ENCODE measurements around the gene BRMS1L.

Gene BRMS1L

GRCh38 chr14:35858521-35859209 lies 32.5 kb downstream of the BRMS1L start:
- H3K36me3 ChIP-seq (ENCODE audit: insufficient read depth, low read length), result peaks cover 31% of the 10 kb centered on the region
- H4K20me1 ChIP-seq (ENCODE audit: insufficient read depth, low read length), result no peaks in the 10 kb centered on the region
- H3K4me3 ChIP-seq (ENCODE audit: low read depth in 1 of 2, low read length in 2 of 2), result no peak overlapping the region
- no peak overlapping the region for H2AFZ ChIP-seq (ENCODE audit: low read depth, low read length)
- H3K4me2 ChIP-seq (ENCODE audit: insufficient read depth, low read length), result no peak overlapping the region
- 0 out of 2 replicates have a peak, but pooled peaks cover 2% of the 10 kb centered on the region for H3K79me2 ChIP-seq (ENCODE audit: insufficient read depth, low read length)
- no peaks in the 10 kb centered on the region for H3K27me3 ChIP-seq (ENCODE audit: insufficient read depth, low read length, poor library complexity)
- ATAC-seq (ENCODE audit: insufficient read depth, low read depth) (no peak), DNase-seq (no peak)
- no peaks in the 10 kb centered on the region for H3K9me3 ChIP-seq (ENCODE audit: insufficient read depth, low read length, severe bottlenecking)
- H3K9ac ChIP-seq (ENCODE audit: low read depth, low read length), result no peak overlapping the region
- H3K27ac ChIP-seq (ENCODE audit: low read length), result no peak overlapping the region
- no peaks in the 10 kb centered on the region for H3K4me1 ChIP-seq (ENCODE audit: insufficient read depth, low read length)
- TF ChIP-seq, protein P1, sequence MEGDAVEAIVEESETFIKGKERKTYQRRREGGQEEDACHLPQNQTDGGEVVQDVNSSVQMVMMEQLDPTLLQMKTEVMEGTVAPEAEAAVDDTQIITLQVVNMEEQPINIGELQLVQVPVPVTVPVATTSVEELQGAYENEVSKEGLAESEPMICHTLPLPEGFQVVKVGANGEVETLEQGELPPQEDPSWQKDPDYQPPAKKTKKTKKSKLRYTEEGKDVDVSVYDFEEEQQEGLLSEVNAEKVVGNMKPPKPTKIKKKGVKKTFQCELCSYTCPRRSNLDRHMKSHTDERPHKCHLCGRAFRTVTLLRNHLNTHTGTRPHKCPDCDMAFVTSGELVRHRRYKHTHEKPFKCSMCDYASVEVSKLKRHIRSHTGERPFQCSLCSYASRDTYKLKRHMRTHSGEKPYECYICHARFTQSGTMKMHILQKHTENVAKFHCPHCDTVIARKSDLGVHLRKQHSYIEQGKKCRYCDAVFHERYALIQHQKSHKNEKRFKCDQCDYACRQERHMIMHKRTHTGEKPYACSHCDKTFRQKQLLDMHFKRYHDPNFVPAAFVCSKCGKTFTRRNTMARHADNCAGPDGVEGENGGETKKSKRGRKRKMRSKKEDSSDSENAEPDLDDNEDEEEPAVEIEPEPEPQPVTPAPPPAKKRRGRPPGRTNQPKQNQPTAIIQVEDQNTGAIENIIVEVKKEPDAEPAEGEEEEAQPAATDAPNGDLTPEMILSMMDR (IDR thresholded peaks at IDR 0.05; ENCODE audit: borderline replicate concordance, extremely low read depth, low read length, poor library complexity, severe bottlenecking), result no peak
- no peak for TF ChIP-seq EZH2 (IDR thresholded peaks at IDR 0.05; ENCODE audit: borderline replicate concordance, low read depth, low read length, severe bottlenecking)

DNA sequence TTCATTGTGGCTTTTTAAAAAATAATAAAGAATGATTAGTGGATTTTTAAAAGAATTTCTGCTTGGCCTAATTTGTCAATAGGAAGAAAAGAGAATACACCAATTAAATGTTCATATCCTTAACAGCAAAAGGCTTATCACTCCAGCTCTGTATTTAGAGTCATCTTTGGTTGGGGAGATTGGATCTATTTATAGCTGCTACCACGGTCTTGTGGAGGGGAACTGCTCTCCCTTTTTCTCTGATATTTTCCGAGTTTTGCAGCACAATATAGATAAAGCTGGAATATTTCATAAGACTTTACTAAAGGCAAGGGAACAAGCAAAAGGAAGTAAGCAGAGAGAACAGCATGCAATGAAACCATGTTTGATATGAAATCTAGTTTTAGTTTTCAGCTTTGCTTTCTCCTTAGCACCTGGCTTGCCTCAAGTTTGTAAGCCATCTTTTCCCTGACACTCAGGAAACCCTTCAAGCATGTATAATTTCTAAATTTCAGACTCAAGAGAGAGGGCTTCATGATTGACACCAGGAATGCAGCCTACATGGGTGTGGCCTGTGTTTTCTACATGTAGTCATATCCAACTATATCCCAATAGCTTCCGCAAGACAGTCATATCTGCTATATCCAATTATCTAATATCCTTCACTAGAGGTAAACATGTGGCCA lies 35.2 kb downstream of the BRMS1L start:
- peaks cover 51% of the 10 kb centered on the region for H3K36me3 ChIP-seq (ENCODE audit: insufficient read depth, low read length)
- H3K4me2 ChIP-seq (ENCODE audit: insufficient read depth, low read length), result no peak overlapping the region
- ATAC-seq (ENCODE audit: insufficient read depth, low read depth), result no peak
- no peak overlapping the region for H2AFZ ChIP-seq (ENCODE audit: low read depth, low read length)
- H3K27me3 ChIP-seq (ENCODE audit: insufficient read depth, low read length, poor library complexity), result no peaks in the 10 kb centered on the region
- no peak overlapping the region for H3K9ac ChIP-seq (ENCODE audit: low read depth, low read length)
- DNase-seq, result no peak
- 0 out of 2 replicates have a peak, but pooled peaks cover 2% of the 10 kb centered on the region for H3K79me2 ChIP-seq (ENCODE audit: insufficient read depth, low read length)
- H3K4me3 ChIP-seq (ENCODE audit: low read depth in 1 of 2, low read length in 2 of 2), result no peak overlapping the region
- H3K4me1 ChIP-seq (ENCODE audit: insufficient read depth, low read length), result no peaks in the 10 kb centered on the region
- no peaks in the 10 kb centered on the region for H4K20me1 ChIP-seq (ENCODE audit: insufficient read depth, low read length)
- no peak overlapping the region for H3K27ac ChIP-seq (ENCODE audit: low read length)
- TF ChIP-seq EZH2 (IDR thresholded peaks at IDR 0.05; ENCODE audit: borderline replicate concordance, low read depth, low read length, severe bottlenecking), result no peak
- TF ChIP-seq, protein P1 (IDR thresholded peaks at IDR 0.05; ENCODE audit: borderline replicate concordance, extremely low read depth, low read length, poor library complexity, severe bottlenecking), result no peak
- H3K9me3 ChIP-seq (ENCODE audit: insufficient read depth, low read length, severe bottlenecking), result no peaks in the 10 kb centered on the region

GRCh38 chr14:35865611-35866324 lies 39.6 kb downstream of the BRMS1L start:
- H3K4me1 ChIP-seq (ENCODE audit: insufficient read depth, low read length), result no peaks in the 10 kb centered on the region
- no peaks in the 10 kb centered on the region for H3K27me3 ChIP-seq (ENCODE audit: insufficient read depth, low read length, poor library complexity)
- H4K20me1 ChIP-seq (ENCODE audit: insufficient read depth, low read length), result no peaks in the 10 kb centered on the region
- H3K4me2 ChIP-seq (ENCODE audit: insufficient read depth, low read length), result no peak overlapping the region
- no peak overlapping the region for H2AFZ ChIP-seq (ENCODE audit: low read depth, low read length)
- H3K4me3 ChIP-seq (ENCODE audit: low read depth in 1 of 2, low read length in 2 of 2), result no peak overlapping the region
- no peaks in the 10 kb centered on the region for H3K9me3 ChIP-seq (ENCODE audit: insufficient read depth, low read length, severe bottlenecking)
- no peak for ATAC-seq (ENCODE audit: insufficient read depth, low read depth)
- TF ChIP-seq EZH2 (IDR thresholded peaks at IDR 0.05; ENCODE audit: borderline replicate concordance, low read depth, low read length, severe bottlenecking), result no peak
- TF ChIP-seq, protein P1 (IDR thresholded peaks at IDR 0.05; ENCODE audit: borderline replicate concordance, extremely low read depth, low read length, poor library complexity, severe bottlenecking), result no peak
- no peak overlapping the region for H3K9ac ChIP-seq (ENCODE audit: low read depth, low read length)
- peaks cover 49% of the 10 kb centered on the region for H3K36me3 ChIP-seq (ENCODE audit: insufficient read depth, low read length)
- H3K27ac ChIP-seq (ENCODE audit: low read length), result no peak overlapping the region
- H3K79me2 ChIP-seq (ENCODE audit: insufficient read depth, low read length), result no peaks in the 10 kb centered on the region
- no peak for DNase-seq
